RWPE2 (cell line): ENCODE measurements around the gene OCA2.

Experiments
- ATAC-seq: fragments of 200-7000 bp; cut with Tn5 transposase; 3 replicates; pipeline ENCODE4 v1.9.1; 2021; ENCODE audit warnings: low read depth
- DNase-seq: peaks from one replicate; pipeline ENCODE4 v3.0.0-alpha.2; 2020; ENCODE audit warnings: low spot score
- H3K27ac ChIP-seq: fragments of 450-650 bp; 2 replicates; pipeline ENCODE4 v1.5.1; 2017; ENCODE audit warnings: mild to moderate bottlenecking; ENCODE audit not compliant: poor library complexity, severe bottlenecking
- H3K27me3 ChIP-seq: fragments of 250-450 bp; sonication (Bioruptor Pico); 2 replicates; pipeline ENCODE4 v1.5.1; 2021; ENCODE audit warnings: mild to moderate bottlenecking, moderate library complexity; ENCODE audit not compliant: insufficient read depth, poor library complexity, severe bottlenecking
- H3K36me3 ChIP-seq: fragments of 250-450 bp; sonication (Bioruptor Pico); 2 replicates; pipeline ENCODE4 v1.5.1; 2020; ENCODE audit warnings: low read depth, mild to moderate bottlenecking, moderate library complexity
- H3K4me1 ChIP-seq: fragments of 250-450 bp; sonication (Bioruptor Pico); 2 replicates; pipeline ENCODE4 v1.5.1; 2021; ENCODE audit warnings: mild to moderate bottlenecking, moderate library complexity; ENCODE audit not compliant: insufficient read depth, poor library complexity, severe bottlenecking
- H3K4me3 ChIP-seq: fragments of 250-450 bp; sonication (Bioruptor Pico); 2 replicates; pipeline ENCODE4 v1.5.1; 2021; ENCODE audit warnings: mild to moderate bottlenecking, moderate library complexity; ENCODE audit not compliant: severe bottlenecking
- H3K9me3 ChIP-seq: fragments of 250-450 bp; sonication (Bioruptor Pico); 2 replicates; pipeline ENCODE4 v1.5.1; 2021; ENCODE audit warnings: mild to moderate bottlenecking, moderate library complexity; ENCODE audit not compliant: severe bottlenecking
- TF ChIP-seq, protein P1 (sequence below): fragments of 450-650 bp; IDR thresholded peaks from one replicate; pipeline ENCODE4 v1.5.1; 2017; ENCODE audit warnings: mild to moderate bottlenecking, moderate library complexity; ENCODE audit not compliant: poor library complexity, severe bottlenecking

Gene OCA2

DNA sequence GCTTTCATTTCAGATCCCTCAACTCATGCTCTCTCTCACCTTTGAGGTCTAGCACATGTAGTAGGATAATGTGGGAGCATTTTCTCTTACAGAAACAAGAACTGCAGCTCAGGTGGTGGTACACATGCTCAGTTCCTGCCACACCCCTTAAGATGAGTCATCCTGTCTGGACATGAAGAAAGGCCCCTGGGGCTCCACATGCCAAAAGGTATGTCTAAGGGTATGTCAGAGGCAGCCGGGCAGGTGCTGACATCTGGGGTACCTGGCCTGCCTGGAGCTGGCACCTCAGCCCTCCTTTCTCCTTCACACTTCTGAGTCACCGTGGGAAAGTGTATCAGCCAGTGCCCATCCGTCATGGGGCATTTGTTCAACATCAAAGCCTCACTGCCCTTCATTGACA is 209.9 kb downstream of the OCA2 start:
- DNase-seq: no peak
- no peaks in the 10 kb centered on the region for H3K36me3 ChIP-seq
- H3K9me3 ChIP-seq: peaks cover 3% of the 10 kb centered on the region
- no peak overlapping the region for H3K4me3 ChIP-seq
- TF ChIP-seq, protein P1, sequence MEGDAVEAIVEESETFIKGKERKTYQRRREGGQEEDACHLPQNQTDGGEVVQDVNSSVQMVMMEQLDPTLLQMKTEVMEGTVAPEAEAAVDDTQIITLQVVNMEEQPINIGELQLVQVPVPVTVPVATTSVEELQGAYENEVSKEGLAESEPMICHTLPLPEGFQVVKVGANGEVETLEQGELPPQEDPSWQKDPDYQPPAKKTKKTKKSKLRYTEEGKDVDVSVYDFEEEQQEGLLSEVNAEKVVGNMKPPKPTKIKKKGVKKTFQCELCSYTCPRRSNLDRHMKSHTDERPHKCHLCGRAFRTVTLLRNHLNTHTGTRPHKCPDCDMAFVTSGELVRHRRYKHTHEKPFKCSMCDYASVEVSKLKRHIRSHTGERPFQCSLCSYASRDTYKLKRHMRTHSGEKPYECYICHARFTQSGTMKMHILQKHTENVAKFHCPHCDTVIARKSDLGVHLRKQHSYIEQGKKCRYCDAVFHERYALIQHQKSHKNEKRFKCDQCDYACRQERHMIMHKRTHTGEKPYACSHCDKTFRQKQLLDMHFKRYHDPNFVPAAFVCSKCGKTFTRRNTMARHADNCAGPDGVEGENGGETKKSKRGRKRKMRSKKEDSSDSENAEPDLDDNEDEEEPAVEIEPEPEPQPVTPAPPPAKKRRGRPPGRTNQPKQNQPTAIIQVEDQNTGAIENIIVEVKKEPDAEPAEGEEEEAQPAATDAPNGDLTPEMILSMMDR: no peak
- ATAC-seq: peak; percentile 89
- H3K27me3 ChIP-seq: no peaks in the 10 kb centered on the region
- H3K27ac ChIP-seq: no peak overlapping the region
- H3K4me1 ChIP-seq: peaks cover 3% of the 10 kb centered on the region

DNA sequence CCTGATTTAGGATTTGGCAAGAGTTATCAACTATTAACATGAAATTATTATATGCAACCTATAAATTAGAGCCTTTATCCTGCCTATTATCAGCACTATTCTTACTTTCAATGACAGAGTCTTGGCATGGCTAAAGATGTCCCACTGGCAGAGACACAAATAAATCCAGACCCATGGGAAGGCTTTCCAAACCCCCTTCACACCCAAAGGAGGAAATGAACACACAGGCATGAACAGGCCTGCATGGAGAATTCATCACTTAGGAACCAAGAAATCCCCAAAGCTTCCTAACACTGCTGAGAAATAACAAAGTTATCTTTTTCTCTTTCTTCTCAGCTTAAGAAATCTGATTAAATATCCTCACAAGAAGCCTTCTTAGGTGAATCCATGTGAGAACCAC is 213.9 kb downstream of the OCA2 start:
- TF ChIP-seq, protein P1: no peak
- Histone ChIP-seq H3K4me3 (no peak overlapping the region), H3K27ac (no peak overlapping the region), H3K4me1 (peaks cover 3% of the 10 kb centered on the region), H3K27me3 (no peaks in the 10 kb centered on the region), H3K36me3 (no peaks in the 10 kb centered on the region), H3K9me3 (peaks cover 4% of the 10 kb centered on the region)
- no peak for DNase-seq
- 0 out of 3 replicates have a peak, but pooled peaks have one; percentile 38 for ATAC-seq

DNA sequence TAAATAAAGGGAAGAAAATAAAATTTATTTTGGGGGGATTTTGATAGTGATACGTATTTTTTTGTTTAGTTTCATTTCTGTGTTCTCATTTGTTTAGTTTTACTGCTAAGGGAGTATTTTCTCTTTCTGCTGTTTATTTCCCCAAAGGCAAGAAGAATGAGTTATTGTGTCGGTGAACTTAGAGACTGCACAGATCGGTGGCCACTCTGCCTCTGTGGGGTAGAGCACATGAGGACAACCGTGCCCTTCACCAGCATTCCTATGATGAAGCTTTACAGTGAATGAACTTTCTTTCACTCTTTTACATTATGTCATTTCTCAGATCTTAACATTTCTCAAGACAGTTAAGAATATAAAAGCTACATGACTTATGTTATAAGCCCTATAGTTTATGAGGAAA is 214.4 kb downstream of the OCA2 start:
- ATAC-seq (no peak), DNase-seq (no peak)
- H3K27me3 ChIP-seq: no peaks in the 10 kb centered on the region
- H3K4me3 ChIP-seq: no peak overlapping the region
- H3K4me1 ChIP-seq: peaks cover 3% of the 10 kb centered on the region
- H3K9me3 ChIP-seq: peaks cover 7% of the 10 kb centered on the region
- TF ChIP-seq, protein P1: no peak
- no peak overlapping the region for H3K27ac ChIP-seq
- no peaks in the 10 kb centered on the region for H3K36me3 ChIP-seq

DNA sequence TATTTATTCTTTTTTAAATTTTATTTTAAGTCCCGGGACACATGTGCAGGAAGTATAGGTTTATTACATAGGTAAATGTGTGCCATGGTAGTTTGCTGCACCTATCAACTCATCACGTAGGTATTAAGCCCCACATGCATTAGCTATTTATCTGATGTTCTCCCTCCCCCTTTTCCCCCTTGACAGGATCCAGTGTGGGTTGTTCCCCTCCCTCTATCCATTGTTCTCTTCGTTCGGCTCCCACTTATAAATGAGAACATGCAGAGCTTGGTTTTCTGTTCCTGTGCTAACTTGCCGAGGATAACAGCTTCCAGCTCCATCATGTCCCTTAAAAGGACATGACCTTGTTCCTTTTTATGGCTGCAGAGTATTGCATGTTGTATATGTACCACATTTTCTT is 220.3 kb downstream of the OCA2 start:
- DNase-seq: no peak
- Histone ChIP-seq H3K27ac (no peak overlapping the region), H3K9me3 (peaks cover 7% of the 10 kb centered on the region), H3K36me3 (no peaks in the 10 kb centered on the region), H3K4me1 (peaks cover 2% of the 10 kb centered on the region), H3K4me3 (no peak overlapping the region), H3K27me3 (no peaks in the 10 kb centered on the region)
- TF ChIP-seq, protein P1: no peak
- peak; percentile 27; the same call in 1 of the 3 replicates for ATAC-seq

- H3K36me3 ChIP-seq: no peaks in the 10 kb centered on the region
- no peaks in the 10 kb centered on the region for H3K27me3 ChIP-seq
- no peak overlapping the region for H3K27ac ChIP-seq
- H3K9me3 ChIP-seq: no peaks in the 10 kb centered on the region
- no peak for ATAC-seq
- H3K4me1 ChIP-seq: peaks cover 2% of the 10 kb centered on the region
- TF ChIP-seq, protein P1: no peak
- no peak for DNase-seq
- H3K4me3 ChIP-seq: no peak overlapping the region
These were observed 225.3 kb downstream of the OCA2 start for GRCh38 chr15:27873828-27874227.
